NCI-H2196 (cell line): ENCODE data around the gene CROCC.
"Not testable (repeated sequence)": the region's sequence is repeated elsewhere in the genome, so short reads cannot be mapped to it uniquely, and the experiment has no call there.

ENCODE experiments used
- DNase-seq: peaks from one replicate; lab custom pipeline; 2025; ENCODE audit not compliant: unreplicated experiment; lab: John Stamatoyannopoulos, UW

The CROCC gene

DNA sequence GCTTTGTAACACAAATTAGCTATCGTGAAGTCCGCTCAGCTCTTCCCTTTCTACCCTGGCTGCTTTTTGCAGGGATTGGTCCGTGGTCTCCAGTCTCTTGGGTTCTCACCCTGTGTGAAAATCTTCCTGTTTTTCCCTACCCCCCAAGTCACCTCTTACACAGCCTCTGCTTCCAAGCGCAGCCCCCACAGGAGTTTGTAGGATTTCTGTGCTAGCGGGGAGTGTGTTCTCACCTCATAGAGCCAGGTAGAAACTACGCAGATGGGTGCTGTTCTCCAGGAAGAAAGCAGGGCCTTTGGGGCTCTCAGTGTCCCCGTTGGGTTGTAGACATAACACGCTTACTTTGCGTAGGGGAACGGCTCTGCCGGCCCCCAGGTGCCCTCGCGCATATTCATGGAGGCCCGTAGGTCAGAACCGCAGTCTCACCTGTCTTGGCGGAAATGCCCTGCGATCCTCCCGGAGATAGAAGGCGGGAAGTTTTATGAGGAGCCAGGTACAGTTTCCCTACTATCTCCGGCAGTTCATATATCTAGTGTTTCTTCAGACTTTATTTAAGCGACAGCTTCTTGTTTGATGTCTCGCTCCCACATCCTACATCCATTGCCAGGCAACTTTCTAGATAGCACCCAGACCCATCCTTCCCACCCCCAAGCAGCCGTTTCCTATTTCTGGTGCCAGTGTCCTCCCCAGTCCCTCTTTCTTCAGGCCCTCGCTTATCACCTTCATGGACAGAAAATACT lies 25.2 kb upstream of the CROCC start:
- DNase-seq, result peak; percentile 56

DNA sequence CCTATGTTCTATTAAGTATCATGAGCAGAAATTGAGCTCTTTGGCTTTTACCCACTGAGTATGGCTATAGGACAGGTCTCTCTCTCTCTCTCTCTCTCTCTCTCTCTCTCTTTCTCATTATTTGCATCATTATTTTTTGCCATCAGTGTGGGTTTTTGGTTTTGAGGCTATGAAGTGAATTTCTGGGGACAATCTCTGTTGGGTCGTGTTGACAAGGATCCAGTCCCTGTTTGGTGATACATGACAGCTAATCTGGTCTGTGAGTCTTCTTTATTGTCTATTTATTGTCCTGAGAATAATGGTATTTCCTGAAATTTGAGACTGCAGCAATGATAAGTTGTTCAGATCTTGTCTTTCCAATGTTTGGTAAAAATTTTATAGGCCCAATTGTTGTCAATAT lies 24.1 kb upstream of the CROCC start:
- DNase-seq, result not testable (repeated sequence)

DNA sequence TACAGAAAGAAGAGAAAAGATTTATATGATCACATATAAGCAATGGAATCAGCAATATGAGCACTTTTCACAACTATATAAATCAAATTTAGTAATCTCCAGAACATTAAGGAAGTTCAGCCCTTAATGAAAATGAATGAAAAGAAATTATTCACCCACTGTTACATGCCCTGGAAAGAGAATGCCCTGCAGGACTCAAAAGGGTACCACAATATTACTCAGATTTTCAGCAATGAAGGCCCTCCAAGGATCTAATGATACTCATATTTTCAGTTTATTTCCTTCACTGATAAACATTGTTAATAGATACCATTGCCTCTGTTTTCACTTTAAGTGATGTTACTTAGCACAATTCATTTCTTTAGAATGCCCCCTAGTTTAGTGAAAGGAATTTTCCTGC lies 23.4 kb upstream of the CROCC start:
- not testable (repeated sequence) for DNase-seq

DNA sequence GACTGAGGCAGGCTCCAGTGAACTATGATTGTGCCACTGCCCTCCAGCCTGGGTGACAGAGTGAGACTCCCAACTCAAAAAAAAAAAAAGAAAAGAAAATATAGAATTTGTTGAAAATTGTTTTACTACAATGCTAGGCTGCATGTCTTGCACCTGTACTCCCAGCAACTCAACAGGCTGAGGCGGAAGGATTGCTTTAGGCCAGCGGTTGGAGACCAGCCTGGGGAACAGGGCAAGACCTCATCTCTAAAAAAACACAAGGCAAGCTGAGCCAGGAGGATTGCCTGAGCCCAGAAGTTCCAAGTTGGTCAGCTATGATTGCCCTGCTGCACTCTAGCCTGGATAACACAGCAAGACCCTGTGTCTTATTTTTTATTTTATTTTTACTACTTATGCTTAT lies 22.7 kb upstream of the CROCC start:
- DNase-seq, result not testable (repeated sequence)

DNA sequence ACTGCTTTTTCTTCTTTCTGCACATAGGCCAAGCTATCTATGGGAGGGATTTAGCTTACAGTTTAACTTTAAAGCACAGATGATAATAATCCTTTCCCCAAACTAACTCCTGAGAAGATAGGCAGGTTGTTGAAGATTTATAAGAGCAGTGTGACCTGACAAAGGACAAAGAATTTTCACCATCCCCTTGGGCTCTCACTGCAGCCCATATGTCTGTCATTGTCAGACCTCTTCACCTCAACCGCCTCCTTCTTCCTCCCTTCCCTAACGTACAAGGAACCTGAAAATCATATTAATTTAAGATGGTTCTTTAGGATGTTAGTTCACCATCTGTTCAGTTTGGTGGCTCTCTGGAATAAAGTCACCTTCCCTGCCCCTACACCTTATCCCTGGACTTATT lies 21.0 kb upstream of the CROCC start:
- DNase-seq, result no peak

DNA sequence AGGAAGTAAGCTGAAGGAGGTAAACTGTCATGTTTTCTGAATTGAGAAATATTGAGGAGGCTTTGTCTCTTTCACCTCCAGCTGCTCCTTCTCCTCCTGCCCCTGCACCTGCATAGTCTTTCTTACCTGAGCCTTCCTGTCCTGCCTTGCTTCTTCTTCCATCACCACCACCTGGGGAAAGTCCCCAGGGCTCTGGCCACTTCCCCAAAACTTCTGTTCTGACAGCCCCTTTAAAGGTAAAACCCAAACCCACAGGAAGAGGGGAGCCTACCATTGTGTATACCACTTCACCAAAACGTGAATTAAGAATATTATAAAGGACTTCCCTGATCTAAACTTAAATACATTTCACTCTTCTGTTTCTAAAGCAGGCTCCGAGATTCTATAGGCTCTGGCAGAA lies 20.4 kb upstream of the CROCC start:
- not testable (repeated sequence) for DNase-seq

DNA sequence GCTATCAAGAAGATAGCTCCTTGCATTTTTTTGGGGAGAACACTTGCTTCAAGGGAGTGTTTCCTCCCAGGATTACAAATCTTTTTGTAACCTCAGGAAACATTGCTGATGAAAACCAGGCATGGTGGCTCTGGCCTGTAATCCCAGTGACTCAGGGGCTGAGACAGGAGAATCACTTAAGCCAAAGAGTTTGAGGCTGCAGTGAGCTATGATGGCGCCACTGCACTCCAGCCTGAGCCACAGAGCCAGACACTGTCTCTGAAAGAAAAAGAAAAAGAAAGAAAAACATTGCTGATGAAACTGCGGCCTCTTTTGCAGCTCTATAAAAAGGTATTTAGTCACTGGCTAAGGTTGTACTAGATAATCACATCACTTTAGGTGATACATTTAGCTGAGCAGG lies 18.7 kb upstream of the CROCC start:
- no peak for DNase-seq

DNA sequence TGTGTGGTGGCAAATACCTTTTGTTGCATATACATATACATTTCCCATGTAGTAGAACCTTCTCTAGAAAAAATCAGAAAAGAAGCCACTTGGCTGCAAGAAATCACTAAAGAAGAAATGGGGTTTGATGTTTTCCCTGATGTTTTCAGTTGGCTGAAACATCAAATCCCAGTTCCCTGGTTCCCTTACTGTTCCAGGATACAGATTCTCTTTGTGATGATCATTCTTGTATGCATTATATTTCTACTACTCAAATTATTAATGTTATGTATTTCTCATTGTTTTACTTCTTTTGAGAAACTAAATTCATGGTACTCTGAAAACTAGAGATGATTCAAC lies 18.3 kb upstream of the CROCC start:
- DNase-seq, result no peak

DNA sequence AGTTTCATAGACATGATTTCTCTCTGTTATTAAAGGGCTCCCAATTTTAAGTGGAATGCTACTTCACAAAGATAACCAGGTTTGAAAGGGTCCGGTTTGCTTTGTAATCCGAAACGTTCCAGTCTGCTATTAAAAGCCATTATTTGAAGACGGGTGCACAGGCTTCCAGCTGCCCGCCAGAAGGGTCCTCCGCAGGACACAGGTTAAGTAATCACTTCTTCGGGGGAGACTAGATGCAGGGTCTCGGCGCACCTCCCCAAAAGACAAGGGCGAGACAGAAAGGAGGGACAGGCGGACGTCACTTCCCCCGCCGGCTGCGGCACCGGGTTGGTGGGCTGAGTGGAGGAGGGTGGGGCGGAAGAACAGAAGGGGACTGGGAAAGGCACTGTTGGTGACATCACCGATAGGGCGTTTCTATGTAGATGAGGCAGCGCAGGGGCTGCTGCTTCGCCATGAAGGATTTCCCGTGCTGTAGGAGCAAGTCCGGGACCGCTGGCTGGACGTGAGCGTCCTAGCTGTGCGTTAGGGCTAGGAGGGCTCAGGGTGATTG lies 17.1 kb upstream of the CROCC start:
- peak; percentile 99 for DNase-seq

DNA sequence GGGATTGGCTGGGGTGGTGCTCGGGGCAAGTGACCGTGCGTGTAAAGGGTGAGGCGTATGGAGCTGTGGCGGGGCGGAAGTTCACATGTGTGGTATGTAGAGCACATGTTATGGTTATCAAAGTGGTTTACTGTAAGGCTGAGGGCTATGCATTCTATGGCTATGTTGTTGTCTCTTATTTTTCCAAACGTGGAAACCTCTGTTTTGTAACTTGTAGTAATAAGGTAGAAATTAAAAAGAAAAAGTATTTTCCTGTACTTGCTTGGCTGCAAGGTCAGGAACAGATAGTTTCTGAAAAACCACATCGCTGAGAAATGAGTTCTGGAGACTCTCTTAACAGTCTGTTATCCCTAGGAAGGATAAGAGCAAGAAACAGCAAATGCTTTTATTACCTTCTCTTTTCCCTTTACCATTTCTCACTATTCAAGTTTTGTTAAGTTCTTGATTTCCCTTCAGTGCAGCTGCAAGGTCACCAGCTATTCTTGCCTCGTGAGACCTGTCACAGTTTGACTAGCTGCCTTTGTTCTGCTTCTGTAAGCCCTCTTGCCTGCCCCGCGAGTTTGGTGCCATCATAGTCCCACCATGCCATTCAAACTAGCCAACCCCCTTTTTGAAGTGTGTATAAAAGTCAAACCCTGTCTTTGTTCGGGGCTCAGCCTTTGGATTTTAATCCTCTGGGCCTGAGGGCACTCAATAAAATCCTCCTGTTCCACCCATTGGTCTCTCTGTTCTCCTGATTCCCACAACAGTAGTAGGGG lies 16.4 kb upstream of the CROCC start:
- DNase-seq, result peak; percentile 59

DNA sequence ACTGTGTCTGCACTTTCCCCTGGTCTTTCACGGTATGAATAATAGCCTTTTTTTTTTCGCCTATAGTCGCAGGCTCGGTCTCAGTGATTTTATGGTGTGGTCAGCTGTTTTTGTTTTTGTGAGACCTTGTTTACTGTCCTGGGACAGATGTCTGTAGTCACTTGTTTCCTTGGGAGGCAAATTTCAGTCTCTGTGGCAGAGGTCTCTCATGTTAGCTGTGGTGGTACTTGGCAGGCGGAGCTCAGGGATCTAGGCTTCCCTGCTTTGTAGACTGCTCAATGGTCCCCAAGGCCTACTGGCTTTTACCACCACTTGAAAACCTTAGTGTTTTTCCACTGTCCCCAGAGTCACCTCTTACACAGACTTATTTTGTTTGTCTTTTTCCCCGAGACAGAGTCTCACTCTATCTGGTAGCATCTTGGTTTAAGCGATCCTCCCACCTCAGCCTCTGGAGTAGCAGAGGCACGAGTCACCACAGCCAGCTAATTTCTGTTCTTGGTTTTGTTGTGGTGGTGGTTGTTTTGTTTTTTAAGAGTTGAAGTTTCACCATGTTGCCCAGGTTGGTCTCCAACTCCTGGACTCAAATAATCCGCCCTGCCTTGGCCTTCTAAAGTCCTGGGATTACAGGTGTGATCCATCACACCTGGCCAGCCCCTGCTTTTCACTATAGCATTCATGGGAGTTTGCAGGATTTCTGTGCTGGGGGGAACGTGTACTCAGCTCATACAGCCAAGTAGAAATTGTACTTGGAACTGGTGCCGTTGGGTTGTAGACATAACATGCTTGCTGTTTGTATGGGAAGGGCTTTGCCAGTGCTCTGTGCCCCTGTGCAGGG lies 15.6 kb upstream of the CROCC start:
- DNase-seq, result no peak

DNA sequence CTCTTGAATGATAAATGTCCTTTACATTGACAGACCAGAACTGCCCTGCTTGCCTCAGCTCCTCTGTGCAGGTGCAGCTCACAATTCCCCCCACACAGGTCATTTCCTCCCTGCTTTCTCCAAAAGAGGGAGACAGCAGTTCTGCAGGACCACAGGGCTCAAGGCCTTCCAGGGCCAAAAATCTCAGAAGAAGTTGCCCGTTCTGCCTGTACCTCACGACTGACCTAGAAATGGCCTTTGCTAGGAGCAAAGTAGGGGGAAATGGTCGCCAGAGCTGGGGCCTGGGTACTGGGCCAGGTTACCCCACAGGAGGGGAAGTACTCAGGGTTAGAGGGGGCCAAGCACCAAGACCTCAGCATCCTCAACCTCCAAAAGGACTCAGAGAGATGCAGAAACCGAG lies 14.9 kb upstream of the CROCC start:
- no peak for DNase-seq

DNA sequence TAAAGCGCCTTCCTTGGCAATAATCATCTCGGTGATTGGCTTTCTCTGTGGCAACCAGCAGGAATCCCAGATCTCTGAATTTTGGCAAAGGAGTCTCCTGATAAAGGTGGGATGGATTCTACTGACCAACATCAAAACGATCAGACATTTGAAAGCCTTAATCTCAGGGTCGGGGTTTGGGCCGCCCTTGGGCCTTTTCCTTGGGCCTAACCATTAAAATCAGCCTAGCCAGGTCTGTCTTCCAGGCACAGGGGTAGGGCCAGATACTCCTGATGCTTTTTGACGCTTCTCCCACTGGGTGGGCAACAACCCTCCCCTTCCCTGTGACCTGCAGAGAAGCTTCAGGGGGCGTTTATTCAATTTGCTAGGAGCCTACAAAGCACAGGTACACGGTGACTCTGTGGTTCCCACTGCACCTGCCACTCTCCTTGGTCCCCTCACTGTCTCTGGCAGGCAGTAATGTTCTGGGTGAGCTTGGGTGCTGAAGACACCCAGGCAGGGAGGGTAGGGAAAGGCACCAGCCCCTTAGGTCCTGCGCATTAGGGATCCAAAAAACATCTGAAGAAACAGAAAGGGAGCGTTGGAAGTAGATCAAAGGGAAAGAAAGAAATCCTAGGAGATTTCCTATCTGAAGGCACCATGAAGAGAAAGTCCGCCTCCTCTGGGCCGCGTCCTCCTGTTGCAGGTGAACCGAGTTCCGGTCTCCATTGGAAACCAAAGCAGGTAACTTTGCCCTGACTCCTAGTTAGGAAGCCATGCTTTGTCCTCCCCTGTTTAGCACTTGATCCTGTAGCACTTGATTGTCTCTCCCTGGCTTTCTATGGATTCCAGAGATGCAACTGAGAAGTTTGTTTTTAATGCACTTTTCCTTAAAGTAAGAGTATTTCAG lies 13.6 kb upstream of the CROCC start:
- no peak for DNase-seq

DNA sequence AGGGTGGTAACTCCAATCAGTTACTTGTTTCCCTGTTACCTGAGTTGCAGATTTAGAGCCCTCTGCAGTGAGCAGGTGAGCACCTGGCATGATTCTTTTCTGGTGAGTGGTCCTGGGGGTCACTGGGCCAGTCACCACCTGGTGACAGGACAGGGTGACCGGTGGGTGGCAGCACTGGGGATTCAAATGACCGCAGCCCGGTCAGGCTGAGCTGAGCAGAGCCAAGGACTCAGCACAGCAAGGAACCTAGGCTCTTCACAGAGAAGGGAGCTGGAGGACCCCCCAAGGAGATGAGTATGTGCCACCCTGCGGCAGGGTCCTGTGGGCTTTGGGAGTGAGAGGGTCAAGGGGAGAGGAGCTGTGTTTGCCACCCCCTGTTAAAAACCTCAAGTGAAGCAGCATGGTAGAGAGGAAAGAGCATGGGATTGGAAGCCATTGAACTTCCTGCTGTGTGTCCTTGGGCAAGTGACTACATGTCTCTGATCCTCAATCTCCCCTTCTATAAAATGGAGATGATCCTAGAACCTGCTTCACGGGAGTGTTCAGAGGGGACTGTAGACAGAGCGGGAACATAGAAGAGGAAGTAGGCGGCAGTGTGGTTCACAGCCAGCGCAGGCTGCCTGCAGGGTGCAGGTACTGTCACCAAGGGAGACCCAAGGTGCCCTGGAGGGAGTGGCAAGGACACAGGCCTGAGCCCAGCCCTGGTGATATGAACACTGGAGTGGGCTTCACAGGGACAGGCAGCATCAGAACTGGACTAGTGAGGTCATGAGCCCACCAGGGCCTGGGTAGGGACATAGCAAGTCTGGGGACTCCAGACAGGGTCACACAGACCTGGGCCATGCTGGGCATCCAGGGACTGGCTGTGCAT lies 9.6 kb upstream of the CROCC start:
- DNase-seq, result not testable (repeated sequence)

DNA sequence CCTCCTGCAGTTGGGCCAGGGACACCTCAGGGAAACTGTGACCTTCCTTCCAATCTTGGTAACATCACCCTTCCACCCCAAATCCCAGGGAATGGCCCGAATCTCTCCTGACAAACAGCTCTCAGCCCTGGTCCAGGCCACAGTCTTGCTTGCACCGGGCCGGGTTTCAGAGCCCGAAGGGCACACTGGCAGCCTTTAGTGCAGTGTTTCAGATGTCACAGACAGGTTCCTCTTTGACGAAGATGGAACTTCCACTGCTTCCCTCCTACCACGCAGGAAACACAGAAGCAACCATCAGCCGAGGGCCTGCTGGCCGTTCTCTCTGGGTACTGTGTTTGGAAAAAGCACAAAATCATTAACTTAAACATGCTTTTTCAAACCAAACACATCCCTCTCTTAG lies 9.0 kb upstream of the CROCC start:
- not testable (repeated sequence) for DNase-seq

DNA sequence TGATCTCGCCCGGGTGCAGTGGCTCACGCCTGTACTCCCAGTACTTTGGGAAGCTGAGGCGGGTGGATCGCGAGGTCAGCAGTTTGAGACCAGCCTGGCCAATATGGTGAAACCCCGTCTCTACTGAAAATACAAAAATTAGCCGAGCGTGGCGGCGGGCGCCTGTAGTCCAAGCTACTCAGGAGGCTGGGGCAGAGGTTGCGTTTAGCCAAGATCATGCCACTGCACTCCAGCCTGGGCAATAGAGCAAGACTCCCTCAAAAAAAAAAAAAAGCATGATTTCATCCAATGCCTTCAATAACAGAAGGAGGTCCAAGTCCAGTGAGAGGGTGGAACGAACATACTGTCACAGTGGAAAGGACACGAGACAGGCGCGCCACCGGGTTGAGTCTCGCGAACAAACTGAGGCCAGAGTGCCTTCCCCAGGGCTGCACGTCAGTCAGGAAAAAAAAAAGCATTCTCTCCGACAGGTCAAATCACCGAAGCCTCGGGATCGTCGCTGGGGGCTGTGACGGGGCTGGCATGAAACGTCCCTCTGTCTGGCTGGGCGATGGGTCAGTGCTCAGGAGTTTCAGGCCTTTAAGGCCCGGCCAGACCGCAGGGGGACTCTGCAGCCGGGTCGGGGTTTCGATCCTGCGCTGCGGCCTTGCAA lies 8.4 kb upstream of the CROCC start:
- DNase-seq, result no peak

DNA sequence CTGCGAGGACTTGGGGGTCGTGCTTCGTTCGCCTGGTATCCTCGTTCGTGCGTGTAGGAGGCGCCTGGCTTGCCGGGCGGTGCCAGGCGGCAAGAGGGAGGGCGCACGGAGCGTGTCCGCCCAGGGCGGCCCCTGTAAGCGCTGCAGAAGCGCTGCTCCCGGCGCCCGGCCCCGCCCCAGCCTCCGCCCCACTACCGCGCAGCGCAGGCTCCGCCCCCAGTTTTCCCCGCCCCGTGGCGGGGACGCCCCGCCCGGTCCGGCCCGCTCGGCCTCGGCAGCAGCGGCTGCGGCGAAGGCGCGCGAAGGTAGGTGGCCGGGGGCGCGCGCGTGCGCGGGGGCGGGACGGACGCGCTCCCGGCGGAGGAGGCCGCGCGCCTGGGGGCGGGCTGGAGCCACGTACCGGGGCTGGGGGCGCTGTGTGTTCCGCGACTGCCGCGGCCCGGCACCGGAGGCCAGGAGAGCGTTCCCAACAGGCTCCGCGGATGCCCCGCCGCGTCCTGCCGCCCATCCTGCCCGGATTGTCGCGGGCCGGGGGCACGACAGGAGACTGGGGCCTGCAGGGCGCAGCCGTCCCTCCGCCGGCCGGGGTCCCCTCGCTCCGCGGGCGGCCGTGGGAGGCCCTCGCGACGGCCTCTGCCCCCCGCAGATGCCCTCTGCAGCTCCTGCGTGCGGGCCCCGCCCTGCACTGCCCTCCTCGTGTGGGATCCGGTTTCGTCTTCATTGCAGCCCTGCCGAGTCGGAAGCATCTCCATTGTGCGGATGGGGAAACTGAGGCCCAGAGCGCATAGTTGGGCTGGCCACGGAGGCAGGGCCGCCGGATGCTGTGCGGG lies 7.7 kb upstream of the CROCC start:
- peak; percentile 99 for DNase-seq

DNA sequence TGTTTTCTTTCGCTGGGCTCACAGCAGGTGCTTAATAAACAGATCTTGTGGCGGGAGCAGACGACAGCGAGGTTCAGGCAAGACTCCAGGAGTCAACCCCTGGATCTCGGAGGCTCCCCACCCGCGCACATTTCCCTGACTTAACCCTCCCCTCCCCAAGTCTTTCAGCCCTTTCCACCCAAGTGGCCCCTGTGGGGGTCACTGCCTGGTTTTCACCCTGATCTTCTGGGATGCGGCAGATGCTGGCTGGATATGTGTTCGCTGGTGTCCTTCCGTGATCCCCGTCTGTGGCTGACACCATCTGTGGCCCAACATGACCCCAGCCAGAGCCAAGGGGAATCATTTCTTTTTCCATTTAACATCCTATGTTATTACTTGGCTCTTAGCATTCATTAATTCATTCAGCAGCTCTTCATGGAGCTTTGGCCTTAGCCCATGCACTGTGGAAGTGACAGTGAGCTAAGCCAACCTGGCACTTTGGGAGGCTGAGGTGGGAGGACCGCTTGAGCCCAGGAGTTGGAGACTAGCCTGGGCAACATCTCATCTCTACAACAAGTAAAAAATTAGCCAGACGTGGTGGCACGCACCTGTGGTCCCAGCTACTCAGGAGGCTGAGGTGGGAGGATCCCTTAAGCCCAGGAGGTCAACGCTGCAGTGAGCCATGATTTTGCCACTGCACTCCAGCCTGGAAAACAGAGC lies 6.7 kb upstream of the CROCC start:
- DNase-seq, result not testable (repeated sequence)
